ENCODE results near the gene HIP1.
"Not testable (repeated sequence)": the region's sequence is repeated elsewhere in the genome, so short reads cannot be mapped to it uniquely, and the experiment has no call there.

HIP1 gene

DNA sequence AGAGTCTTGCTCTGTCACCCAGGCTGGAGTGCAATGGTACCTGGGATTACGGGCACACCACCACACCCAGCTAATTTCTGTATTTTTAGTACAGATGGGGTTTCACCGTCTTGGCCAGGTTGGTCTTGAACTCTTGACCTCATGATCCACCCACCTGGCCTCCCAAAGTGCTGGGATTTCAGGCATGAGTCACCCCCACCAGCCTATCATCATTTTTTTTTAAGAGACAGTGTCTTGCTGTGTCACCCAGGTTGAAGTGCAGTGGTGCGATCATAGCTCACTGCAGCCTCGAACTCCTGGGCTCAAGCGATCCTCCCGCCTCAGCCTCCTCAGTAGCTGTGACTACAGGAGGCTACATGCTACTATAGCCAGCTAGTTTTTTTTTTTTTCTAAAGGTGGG, 56.7 kb downstream of the HIP1 start:
- DNase-seq (ENCODE audit: low read depth) = not testable (repeated sequence)

DNA sequence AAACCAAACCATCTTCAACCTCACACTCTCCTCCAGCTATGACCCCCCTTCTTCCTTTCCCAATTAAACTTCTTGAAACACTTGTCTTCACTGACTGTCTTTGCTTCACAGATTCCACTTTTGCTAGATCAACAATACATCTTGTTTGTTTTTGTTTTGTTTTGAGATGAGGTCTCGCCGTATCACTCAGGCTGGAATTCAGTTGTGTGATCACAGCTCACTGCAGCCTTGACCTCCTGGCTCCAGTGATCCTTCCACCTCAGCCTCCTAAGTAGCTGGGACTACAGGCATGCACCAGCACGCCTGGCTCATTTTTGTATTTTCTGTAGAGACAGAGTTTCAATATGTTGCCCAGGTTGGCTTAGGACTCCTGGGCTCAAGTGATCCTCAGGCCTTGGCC, 59.7 kb downstream of the HIP1 start:
- no peak for DNase-seq (ENCODE audit: low read depth)

DNA sequence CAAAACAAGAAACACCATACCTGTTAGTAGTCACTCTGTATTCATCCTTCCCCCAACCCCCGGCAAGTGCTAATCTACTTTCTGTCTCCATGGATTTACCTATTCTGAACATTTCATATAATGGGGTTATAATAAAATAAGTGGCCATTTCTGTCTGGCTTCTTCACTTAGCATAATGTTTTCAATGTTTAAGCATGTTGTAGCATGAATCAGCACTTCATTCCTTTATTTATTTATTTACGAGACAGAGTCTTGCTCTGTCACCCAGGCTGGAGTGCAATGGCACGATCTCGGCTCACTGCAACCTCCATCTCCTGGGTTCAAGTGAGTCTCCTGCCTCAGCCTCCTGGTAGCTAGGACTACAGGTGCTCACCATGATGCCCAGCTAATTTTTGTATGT, 69.2 kb downstream of the HIP1 start:
- DNase-seq (ENCODE audit: low read depth) = no peak

DNA sequence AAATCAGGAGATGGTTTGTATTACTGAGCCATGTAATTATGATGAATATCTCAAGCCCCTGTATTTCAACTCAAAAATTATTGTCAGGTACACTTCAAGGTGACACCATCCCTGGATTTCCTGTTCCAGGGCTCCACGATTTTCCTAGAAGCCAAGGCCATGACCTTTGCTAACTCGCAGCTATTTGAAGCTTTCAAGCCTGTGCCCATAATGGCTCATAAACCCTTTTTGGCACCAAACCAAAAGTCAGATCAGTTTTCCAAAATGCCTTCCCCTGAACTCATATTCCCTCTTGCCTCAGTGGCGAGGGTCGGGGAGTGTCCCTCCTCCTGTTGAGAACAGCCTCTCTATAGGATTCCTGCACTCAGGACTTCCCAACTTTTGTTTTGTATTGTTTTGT, 70.8 kb downstream of the HIP1 start:
- DNase-seq (ENCODE audit: low read depth) = no peak

DNA sequence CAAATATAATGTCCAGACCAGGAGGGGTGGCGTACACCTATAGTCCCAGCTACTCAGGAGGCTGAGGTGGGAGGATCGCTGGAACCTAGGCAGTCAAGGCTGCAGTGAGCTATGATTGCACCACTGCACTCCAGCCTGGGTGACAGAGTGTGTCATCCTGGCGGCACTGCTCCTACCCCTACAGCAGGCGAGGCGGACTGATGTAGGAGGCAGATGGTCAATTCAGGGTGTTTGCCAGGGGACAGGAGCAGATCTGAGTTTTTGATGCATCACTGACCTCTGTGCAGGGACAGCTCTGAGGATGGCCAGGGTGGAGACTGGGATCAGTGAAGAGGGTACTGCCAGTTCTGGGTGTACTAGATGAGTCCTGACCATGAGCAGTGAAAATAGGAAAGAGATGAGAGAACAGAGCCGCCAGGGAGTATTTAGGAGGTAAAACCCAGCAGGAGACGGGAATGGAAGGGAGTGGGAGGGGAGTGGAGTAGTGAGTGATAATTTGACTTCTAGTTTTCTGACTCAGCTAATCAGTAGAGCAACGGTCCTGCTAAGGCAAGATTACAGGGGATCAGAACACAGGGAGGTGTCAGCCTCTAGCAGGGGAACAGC, 75.3 kb downstream of the HIP1 start:
- DNase-seq (ENCODE audit: low read depth) = no peak

DNA sequence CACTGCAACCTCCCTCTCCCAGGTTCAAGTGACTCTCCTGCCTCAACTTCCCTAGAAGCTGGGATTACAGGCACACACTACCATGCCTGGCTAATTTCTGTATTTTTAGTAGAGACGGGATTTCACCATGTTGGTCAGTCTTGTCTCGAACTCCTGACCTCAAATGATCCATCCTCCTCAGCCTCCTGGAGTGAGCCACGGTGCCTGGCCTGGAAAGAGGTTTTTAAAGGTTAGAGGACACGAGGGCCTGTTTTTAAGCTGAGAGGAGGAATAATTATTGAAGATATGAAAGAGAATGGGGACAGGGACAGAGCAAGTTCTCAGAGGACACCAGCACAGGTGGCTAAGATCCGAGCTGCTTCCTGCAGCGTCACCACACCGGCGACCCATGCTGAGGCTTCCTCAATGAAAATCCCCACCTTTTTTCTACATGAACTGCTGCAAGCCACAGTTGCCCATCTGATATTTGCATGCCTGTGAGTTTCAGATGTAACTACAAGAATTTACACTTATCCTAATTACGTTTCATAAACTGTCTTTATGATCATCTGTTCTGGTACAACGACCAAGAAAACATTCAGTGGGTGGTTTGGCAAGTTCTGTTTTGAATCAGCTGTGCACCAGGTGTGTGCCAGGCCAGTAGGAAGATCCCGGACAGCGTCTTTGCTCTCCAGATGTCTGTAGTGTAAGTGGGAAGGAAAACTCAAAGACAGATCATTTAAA, 76.0 kb downstream of the HIP1 start:
- DNase-seq (ENCODE audit: low read depth) = no peak

DNA sequence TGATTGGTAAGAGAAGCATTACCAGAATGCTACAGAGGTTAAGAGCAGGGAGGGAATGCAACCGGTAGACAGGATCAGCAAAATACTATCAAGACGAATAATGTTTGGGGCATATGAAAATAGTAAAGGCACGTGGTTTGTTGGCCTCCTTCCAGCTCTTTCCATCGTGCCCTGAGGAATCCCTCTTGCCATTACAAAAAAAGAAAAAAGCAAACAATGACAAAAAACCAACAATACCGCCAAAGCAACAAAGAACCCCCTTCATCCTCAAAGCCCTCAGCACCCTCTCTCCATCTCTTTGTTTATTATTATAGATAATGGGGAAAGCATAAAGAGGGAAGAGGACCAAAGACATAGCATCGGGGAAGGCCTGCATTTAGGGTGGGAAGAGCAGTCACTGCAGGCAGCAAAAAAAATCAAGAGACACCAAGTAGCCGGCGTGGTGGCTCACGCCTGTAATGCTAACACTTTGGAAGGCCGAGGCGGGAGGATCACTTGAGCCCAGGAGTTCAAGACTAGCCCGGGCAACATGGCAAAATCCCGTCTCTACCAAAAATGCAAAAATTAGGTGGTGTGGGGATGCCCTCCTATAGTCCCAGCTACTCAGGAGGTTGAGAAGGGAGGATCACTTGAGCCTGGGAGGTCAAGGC, 78.0 kb downstream of the HIP1 start:
- DNase-seq (ENCODE audit: low read depth) = no peak

DNA sequence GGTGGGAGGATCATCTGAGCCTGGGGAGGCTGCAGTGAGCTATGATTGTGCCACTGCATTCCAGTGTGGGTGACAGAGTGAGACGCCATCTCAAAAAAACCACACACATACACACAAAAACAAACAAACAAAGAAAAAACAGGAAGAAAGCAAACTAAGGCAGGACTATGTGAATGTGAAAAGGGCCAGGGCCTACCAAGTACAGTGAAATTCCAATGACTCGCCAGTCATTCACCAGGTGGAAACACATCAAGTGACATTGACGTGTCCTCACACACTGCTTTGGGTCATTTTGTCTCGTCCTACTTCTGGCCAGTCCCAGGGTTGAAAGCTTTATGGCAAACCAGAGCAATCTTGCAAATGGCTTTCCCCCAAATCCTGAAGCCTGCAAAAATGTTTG, 79.9 kb downstream of the HIP1 start:
- no peak for DNase-seq (ENCODE audit: low read depth)

DNA sequence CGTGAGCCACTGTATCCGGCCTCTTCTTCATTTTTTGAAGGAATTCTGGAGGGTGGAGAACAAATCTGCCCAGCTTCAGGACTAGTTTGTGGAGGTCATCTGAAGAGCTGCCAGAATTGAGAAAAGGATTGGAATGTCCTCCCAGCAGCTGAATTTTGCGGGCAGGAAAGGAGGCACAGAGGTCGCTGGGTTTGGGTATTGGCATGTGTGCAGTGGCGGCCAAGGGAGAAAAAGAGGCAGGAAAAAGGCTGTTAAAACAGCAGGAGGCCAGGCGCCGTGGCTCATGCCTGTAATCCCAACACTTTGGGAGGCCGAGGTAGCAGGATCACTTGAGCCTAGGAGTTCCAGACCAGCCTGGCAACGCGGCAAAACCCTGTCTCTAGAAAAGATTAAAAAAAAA, 80.4 kb downstream of the HIP1 start:
- DNase-seq (ENCODE audit: low read depth) = no peak

DNA sequence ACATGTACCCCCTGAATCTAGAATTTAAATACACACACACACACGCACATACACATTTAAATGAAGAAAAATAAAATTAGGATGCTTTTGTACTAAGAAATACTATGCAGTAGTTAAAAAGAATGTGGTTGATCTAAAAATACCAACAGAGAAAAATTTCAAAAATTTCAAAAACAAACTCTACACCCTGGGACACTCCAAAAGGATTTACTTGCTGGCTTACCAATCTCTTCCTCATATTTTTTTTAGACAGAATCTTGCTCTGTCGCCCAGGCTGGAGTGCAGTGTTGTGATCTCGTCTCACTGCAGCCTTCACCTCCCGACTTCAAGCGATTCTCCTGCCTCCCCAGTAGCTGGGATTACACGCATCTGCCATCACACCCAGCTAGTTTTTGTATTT, 80.9 kb downstream of the HIP1 start:
- no peak for DNase-seq (ENCODE audit: low read depth)

DNA sequence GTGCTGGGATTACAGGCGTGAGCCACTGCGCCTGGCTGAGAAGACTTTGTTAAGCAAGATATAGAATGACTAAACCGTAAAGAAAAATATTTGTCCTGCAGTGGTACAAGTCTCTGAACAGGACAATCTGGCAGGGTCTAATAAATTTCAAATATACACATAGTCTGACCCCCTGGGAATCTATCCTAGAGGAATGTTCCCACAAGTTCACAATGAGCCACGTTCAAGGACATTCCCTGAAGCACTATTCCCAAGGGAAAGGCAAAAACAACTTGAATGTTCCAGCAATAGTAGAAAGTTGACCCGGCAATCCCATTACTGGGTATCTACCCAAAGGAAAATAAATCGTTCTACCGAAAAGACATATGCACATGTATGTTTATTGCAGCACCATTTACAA, 82.0 kb downstream of the HIP1 start:
- DNase-seq (ENCODE audit: low read depth) = no peak

DNA sequence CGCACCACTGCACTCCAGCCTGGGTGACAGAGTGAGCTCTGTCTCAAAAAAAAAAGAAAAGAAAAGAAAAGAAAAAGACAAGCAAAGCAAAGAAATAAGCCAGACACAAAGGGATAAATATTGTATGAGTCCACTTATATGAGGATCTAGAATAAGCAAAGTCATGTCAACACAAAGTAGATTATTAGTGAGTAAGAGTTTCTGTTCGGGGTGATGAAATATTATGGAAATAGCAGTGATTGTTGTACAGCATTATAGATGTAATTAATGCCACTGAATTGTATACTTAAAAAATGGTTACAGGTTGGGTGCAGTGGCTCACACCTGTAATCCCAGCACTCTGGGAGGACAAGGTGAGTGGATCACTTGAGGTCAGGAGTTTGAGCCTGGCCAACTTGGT, 83.2 kb downstream of the HIP1 start:
- no peak for DNase-seq (ENCODE audit: low read depth)

DNA sequence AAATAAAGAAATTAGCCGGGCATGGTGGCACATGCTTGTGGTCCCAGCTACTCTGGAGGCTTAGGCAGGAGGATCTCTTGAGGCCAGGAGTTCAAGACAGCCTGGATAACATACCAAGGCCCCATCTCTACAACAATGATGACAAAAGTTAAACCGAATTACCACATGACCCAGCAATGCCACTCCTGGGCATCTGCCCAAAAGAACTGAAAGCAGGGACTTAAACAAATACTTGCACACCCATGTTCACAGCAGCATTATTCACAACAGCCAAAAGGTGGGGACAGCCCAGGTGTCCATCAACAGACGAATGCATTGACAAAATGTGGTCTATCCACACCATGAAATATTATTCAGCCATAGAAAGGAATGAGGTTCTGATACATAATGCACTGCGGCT, 83.9 kb downstream of the HIP1 start:
- DNase-seq (ENCODE audit: low read depth) = no peak

DNA sequence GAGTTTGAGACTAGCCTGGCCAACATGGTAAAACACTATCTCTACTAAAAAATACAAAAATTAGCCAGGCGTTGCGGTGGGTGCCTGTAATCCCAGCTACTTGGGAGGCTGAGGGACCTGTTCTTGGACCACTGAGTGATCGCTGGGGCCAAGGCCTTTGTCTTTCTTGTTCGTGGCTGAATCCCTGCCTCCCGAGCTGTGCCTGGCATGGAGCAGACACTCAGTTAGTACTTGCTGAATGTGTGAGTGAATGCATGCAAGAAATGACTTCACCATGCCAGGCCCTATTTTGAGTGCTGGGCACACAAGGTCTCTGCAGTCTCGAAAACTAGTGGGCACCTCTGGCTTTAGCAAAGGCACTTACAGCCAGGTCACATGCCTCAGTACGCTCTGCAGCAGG, 85.1 kb downstream of the HIP1 start:
- DNase-seq (ENCODE audit: low read depth) = no peak

DNA sequence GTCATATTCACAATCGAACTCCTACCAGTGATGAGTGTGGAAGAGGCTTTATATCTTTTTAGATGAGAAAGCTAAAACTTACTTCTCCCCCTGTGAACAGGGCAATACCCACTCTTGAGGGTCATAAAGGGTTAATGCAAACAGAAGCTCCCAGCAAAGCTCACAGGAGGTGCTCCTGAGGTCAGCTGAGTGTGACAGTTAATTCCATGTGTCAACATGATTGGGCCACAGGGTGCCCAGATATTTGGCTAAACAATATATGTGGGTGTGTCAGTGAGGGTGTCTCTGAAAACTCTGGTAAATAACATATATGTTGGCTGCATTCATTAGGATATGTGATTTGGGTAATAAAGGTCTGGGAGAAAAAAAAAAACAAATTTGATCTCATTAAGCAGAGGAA, 86.0 kb downstream of the HIP1 start:
- no peak for DNase-seq (ENCODE audit: low read depth)

DNA sequence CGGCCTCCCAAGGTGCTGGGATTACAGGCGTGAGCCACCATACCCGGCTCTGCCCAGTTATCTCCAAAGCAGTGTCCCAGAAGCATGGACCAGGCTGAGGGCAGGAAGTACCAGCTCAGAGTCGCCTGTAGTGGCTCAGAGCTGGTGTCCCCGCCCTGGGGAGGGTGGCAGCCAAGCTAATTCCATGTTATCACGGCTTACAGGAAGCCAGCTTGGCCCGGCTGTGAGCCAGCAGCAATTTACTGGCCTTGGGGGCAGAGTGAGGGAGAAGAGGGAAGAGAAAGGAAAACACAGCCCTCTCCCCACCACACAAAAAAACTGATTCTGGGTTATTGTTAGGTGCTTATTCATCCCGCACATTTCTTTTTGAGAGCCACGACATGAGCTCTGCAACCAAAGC, 88.1 kb downstream of the HIP1 start:
- DNase-seq (ENCODE audit: low read depth) = no peak

DNA sequence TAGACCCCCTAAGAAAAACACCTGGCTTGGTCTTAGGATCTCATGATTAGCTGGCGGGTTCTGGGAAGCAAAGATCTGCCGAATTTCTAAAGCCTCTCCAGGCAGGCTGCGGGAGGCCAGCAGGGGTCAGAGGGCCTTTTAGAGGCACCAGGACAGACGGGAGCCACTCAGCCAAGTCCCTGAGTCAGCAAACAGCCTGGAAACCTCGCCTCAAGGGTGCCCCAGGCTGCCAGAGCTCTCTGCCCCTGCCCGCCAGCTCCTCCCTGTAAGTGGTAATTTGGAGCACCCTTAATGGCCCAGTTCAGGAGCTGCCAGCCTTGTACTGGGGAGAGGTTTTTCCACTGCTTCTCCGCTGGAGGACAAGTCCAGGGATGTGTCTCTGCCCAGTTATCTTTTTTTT, 88.7 kb downstream of the HIP1 start:
- no peak for DNase-seq (ENCODE audit: low read depth)

DNA sequence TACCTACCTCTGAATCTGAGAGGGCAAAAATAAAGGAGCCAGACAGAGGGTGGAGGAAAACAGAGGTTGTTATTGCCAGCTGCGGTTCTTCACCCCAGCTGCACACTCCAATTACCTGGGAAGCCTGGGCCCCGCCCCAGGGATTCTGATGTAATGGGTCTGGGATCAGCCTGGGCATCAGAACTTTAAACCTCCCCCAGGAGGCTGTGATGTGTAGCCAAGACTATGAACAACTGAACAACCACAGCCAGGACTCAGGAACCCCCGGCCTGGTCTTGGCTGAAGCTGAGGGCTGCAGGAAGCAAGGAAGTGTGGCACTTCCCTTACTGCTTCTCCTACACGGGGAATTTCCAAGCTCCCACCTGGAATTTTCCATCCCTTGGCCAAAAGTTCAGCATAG, 89.3 kb downstream of the HIP1 start:
- no peak for DNase-seq (ENCODE audit: low read depth)

DNA sequence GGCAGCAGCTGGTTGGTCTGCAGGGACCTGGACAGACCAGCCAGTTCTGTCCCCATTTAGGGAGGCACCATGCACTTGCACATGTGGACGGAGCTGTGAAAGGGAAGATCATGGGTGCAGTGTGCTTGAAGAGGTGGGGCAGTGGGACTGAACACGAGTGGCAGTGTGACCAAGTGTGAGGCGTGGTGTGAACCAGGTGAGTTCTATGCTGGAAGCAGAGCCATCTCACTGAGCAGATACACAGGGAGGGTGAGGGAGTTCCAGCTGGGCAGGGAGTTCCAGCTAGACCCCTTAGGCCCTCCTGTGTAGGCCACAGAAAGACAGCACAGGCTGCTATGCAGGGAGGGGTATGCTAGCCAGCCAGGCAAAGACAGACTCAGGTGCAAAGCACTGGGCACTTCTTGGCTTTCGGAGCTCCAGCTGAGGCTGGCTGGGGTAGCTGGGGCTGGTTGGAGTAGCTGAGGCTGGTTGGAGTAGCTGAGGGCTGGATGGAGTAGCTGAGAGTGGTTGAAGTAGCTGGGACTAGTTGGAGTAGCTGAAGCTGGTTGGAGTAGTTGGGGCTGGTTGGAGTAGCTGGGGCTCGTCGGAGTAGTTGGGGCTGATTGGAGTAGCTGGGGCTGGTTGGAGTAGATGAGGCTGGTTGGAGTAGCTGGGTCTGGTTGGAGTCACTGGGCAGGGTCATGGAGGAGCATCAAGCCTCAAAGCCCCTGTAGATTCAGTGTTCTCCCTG, 90.9 kb downstream of the HIP1 start:
- no peak for DNase-seq (ENCODE audit: low read depth)

DNA sequence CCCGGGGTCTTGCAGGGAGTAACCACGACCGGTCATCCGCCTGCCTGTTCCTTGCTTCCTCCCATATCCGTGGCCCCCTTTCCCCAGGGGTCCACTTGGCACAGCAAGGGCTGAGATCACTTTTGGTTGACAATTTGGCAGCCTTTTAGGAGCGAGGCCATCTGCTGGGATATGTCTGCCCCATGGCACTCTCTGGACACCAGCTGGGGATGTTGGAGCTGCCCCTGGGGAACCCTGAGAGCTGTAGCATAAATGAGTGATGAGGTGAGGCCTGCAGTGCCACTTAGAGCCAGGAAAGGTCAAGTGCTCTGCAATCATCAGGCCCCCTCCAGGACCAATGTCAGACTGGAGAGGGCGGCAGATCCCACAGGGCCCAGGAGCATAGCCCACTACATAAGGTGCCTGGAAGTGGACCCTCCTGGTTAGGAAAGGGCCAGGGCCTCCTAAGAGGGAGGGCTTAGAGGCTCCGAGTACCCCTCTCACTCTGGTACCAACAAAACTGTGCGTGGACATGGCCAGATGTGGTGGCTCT, 92.1 kb downstream of the HIP1 start:
- DNase-seq (ENCODE audit: low read depth) = no peak

DNA sequence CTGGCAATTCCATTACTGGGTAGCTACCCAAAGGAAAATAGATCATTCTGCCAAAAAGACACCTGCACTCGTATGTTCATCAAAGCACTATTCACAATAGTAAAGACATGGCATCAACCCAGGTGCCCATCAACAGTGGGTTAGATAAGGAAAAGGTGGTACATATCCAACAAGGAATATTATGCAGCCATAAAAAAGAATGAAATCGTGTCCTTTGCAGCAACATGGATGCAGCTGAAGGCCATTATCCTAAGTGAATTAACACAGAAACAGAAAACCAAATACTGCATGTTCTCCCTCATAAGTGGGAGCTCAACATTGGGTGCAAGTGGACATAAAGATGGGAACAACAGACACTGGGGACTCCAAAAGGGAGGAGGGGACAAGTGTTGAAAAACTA, 93.2 kb downstream of the HIP1 start:
- no peak for DNase-seq (ENCODE audit: low read depth)

DNA sequence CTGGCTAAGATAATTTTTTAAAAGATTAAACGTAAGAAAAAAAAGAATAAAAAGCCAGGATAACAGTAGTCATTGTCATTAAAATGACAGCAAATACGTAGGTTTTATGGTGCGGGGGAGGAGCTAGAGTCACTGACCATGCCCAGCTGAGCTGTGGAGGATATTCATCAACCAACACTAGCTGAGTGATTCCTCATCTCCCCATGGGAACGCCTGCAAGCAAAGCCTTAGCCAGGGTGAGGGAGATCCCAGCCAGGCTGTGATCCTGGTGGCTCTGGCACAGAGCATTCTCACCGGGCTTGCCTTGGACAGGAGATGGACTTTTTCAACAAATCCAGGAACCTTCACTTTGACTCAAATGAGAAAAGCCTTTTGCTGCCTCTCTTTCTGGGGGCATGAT, 94.2 kb downstream of the HIP1 start:
- DNase-seq (ENCODE audit: low read depth) = no peak

All from non-pigmented ciliary epithelial cell (primary cell).